ENCODE data around the gene ETFA.

The ETFA gene

DNA sequence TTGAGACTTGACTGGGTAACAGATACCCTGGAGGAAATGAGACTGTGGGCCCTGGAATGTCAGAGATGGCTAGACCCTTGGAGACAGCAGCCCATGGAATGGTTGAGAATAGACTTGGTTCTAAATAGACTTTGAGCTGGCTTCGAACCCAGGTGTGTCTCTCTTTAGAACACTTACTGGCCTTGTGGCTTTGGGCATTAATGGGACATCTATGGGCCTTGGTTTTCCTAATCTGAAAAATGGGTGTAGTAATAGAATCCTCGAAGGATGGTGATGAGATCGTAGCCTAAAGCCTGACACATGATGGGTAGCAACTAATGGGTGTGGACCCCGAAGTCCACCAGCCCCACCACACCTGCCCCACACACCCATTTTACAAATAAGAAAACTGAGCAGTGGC lies 132.2 kb downstream of the ETFA start:
- ChIA-PET POLR2A (interaction anchor here (0.5 to 1.1 kb wide), 2 partner anchors 10 to 1706 kb away, joined by 3 read pairs; no protein-coding TSS in a partner anchor), CTCF (no interaction called here)
- TF ChIP-seq SUZ12 (IDR thresholded peaks at IDR 0.05) (no peak), CTBP1 (IDR thresholded peaks at IDR 0.05; ENCODE audit: borderline replicate concordance) (no peak), ARNT (IDR thresholded peaks at IDR 0.05) (no peak), BHLHE40 (IDR thresholded peaks at IDR 0.05; ENCODE audit: borderline replicate concordance) (no peak), FOXM1 (IDR thresholded peaks at IDR 0.05; ENCODE audit: borderline replicate concordance) (no peak), NFRKB (IDR thresholded peaks at IDR 0.05) (no peak), SP1 (IDR thresholded peaks at IDR 0.05) (no peak), FOXK2 (IDR thresholded peaks at IDR 0.05) (no peak), L3MBTL2 (conservative IDR thresholded peaks at IDR 0.05) (no peak), LEF1 (IDR thresholded peaks at IDR 0.05; ENCODE audit: borderline replicate concordance) (no peak), ELF4 (IDR thresholded peaks at IDR 0.05) (no peak), TARDBP (IDR thresholded peaks at IDR 0.05) (no peak), ZNF384 (IDR thresholded peaks at IDR 0.05) (no peak), HDGF (IDR thresholded peaks at IDR 0.05; ENCODE audit: borderline replicate concordance) (no peak), FOXA1 (IDR thresholded peaks at IDR 0.05) (no peak)
- TF ChIP-seq, protein P1, sequence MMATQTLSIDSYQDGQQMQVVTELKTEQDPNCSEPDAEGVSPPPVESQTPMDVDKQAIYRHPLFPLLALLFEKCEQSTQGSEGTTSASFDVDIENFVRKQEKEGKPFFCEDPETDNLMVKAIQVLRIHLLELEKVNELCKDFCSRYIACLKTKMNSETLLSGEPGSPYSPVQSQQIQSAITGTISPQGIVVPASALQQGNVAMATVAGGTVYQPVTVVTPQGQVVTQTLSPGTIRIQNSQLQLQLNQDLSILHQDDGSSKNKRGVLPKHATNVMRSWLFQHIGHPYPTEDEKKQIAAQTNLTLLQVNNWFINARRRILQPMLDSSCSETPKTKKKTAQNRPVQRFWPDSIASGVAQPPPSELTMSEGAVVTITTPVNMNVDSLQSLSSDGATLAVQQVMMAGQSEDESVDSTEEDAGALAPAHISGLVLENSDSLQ (IDR thresholded peaks at IDR 0.05), result no peak
- DNase-seq (ENCODE audit: extremely low spot score), result no peak

- TF ChIP-seq SUZ12 (IDR thresholded peaks at IDR 0.05) (no peak), BHLHE40 (IDR thresholded peaks at IDR 0.05; ENCODE audit: borderline replicate concordance) (no peak), NFRKB (IDR thresholded peaks at IDR 0.05) (no peak)
- DNase-seq (ENCODE audit: extremely low spot score), result no peak
- CTCF ChIA-PET, result no interaction called here
- POLR2A ChIA-PET, result no interaction called here
These were observed 132.8 kb downstream of the ETFA start for GRCh38 chr15:76178296-76179000.

DNA sequence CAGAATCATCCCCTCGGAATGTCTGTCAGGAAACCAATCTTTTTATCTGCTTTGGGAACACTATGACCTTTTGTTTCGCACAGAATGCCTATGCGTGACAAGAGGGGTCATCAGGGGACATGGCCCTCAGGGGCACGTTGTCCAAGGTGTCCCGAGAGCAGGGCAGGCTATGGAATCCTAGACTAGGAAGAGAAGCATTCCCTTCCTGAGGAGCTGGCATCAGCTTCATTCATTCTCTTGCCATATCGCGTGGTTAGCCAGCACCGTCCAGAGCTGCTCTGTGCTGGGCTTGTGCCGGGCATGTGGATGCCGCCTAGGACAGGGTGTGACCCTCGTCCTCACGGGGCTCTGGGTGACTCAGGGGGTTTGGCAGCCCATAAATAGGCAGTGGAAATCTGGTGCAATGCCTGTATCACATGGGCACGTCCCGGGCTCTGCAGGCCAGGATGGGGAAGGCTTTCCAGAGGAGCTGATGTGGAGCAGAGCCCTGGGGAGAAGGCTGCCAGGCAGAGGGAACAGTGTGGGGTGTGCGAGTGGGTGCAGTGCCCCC lies 133.7 kb downstream of the ETFA start:
- TF ChIP-seq HDGF (IDR thresholded peaks at IDR 0.05; ENCODE audit: borderline replicate concordance) (no peak), FOXM1 (IDR thresholded peaks at IDR 0.05; ENCODE audit: borderline replicate concordance) (no peak), LEF1 (IDR thresholded peaks at IDR 0.05; ENCODE audit: borderline replicate concordance) (no peak), FOXA1 (IDR thresholded peaks at IDR 0.05) (no peak), SP1 (IDR thresholded peaks at IDR 0.05) (no peak), ARNT (IDR thresholded peaks at IDR 0.05) (no peak), TARDBP (IDR thresholded peaks at IDR 0.05) (no peak), SUZ12 (IDR thresholded peaks at IDR 0.05) (no peak)
- CTCF ChIA-PET, result no interaction called here
- no peak for DNase-seq (ENCODE audit: extremely low spot score)
- POLR2A ChIA-PET, result no interaction called here

DNA sequence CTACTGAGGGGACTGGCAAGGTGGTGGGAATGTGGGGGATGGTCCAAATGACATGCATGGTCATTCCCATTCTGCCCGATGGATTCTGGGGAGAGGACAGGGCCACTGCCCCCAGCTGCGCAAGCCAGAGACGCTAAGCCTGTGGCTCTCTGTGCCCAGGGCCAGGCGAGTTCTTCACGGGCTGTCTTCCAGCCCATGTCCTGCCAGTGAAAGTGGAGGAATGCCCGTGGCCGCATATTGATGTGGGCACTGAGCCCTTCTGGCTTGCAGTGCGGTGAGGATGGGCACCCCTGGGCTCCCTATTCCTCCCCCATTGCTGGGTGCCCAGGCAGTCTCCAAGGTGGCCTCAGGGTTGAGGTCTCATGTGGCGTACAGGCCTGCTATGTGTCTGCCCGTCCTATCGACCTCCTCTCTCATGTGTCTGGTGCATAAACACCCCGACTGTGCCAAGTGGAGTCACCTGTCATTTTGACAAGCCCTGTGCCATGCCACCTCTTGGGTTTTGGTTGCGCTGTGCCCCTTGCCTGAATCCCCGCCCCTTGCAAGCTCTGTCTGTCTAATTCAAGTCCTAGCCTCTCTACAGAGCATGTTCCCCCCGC lies 134.7 kb downstream of the ETFA start:
- TF ChIP-seq BHLHE40 (IDR thresholded peaks at IDR 0.05; ENCODE audit: borderline replicate concordance), result no peak
- TF ChIP-seq CTBP1 (IDR thresholded peaks at IDR 0.05; ENCODE audit: borderline replicate concordance), result no peak
- TF ChIP-seq ARNT (IDR thresholded peaks at IDR 0.05), result no peak
- no peak for TF ChIP-seq FOXM1 (IDR thresholded peaks at IDR 0.05; ENCODE audit: borderline replicate concordance)
- no peak for TF ChIP-seq TARDBP (IDR thresholded peaks at IDR 0.05)
- TF ChIP-seq SP1 (IDR thresholded peaks at IDR 0.05), result no peak
- TF ChIP-seq L3MBTL2 (conservative IDR thresholded peaks at IDR 0.05), result no peak
- no peak for TF ChIP-seq HDGF (IDR thresholded peaks at IDR 0.05; ENCODE audit: borderline replicate concordance)
- TF ChIP-seq FOXA1 (IDR thresholded peaks at IDR 0.05), result no peak
- TF ChIP-seq LEF1 (IDR thresholded peaks at IDR 0.05; ENCODE audit: borderline replicate concordance), result no peak
- no peak for TF ChIP-seq NFRKB (IDR thresholded peaks at IDR 0.05)
- TF ChIP-seq, protein P1 (IDR thresholded peaks at IDR 0.05), result no peak
- no peak for TF ChIP-seq ELF4 (IDR thresholded peaks at IDR 0.05)
- TF ChIP-seq SUZ12 (IDR thresholded peaks at IDR 0.05), result no peak
- no peak for TF ChIP-seq FOXK2 (IDR thresholded peaks at IDR 0.05)
- CTCF ChIA-PET, result no interaction called here
- DNase-seq (ENCODE audit: extremely low spot score), result no peak
- POLR2A ChIA-PET, result no interaction called here

DNA sequence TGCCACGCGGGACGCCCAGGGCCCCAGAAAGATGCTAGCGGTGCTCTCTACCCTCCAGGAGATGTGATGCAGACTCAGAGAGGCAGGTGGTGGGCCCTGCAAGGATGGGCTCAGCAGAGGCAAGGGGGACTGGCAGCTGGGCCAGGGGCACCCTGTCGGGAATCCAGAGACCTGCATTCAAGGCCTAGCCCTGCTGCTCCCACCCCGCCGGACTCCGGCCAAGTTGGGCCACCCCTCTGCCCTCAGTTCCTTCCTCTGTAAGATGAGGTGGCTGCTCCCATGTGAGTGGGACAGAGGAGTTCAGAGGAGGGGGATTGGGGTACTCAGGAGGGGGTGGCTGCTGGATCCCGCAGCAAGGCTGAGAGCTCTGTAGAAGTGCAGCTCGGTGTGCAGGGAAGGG lies 135.2 kb downstream of the ETFA start:
- ChIA-PET CTCF (no interaction called here), POLR2A (no interaction called here)
- no peak for DNase-seq (ENCODE audit: extremely low spot score)
- TF ChIP-seq ELF4 (IDR thresholded peaks at IDR 0.05) (no peak), FOXK2 (IDR thresholded peaks at IDR 0.05) (no peak), L3MBTL2 (conservative IDR thresholded peaks at IDR 0.05) (no peak), SP1 (IDR thresholded peaks at IDR 0.05) (no peak), BHLHE40 (IDR thresholded peaks at IDR 0.05; ENCODE audit: borderline replicate concordance) (no peak), NFRKB (IDR thresholded peaks at IDR 0.05) (no peak), SUZ12 (IDR thresholded peaks at IDR 0.05) (no peak), CTBP1 (IDR thresholded peaks at IDR 0.05; ENCODE audit: borderline replicate concordance) (no peak), TARDBP (IDR thresholded peaks at IDR 0.05) (no peak), ZNF384 (IDR thresholded peaks at IDR 0.05) (no peak)
- TF ChIP-seq, protein P1 (IDR thresholded peaks at IDR 0.05), result no peak

- ChIA-PET POLR2A (no interaction called here), CTCF (interaction anchor here (0.7 to 1.1 kb wide), 2 partner anchors 10 to 37 kb away, joined by 3 read pairs; no protein-coding TSS in a partner anchor)
- no peak for DNase-seq (ENCODE audit: extremely low spot score)
- TF ChIP-seq, protein P1 (IDR thresholded peaks at IDR 0.05), result no peak
- TF ChIP-seq ZNF384 (IDR thresholded peaks at IDR 0.05), result no peak
- TF ChIP-seq FOXA1 (IDR thresholded peaks at IDR 0.05), result no peak
- TF ChIP-seq ELF4 (IDR thresholded peaks at IDR 0.05), result no peak
- TF ChIP-seq BHLHE40 (IDR thresholded peaks at IDR 0.05; ENCODE audit: borderline replicate concordance), result no peak
These were observed 135.8 kb downstream of the ETFA start for GRCh38 chr15:76175442-76175841.
